Measurements from ENCODE around the gene PGM1. TPM values are rescaled to one million over a fixed set of nuclear protein-coding genes. Genes with fewer than 3 reads are reported as not detected.

PGM1 gene
- total and polyA plus RNA-seq, 10 of the 15 experiments (the other 5 are each of a cell fraction or from before 2014, with no cell fraction given) = 22.5 to 72.6 (median 50.8) TPM

- no peaks in the 10 kb centered on the region for H3K9me3 ChIP-seq (replicated peaks; ENCODE audit: control insufficient read depth, insufficient read depth, low read length)
- no peak overlapping the region for H2AFZ ChIP-seq (ENCODE audit: control insufficient read depth, low read depth, low read length)
- SMC1A ChIA-PET (ENCODE audit: uncharacterized antibody, unreplicated experiment) = interaction anchor here (0.6 to 1.3 kb wide), 3 partner anchors 14 to 249 kb away, joined by 3 to 4 read pairs (median 3); no protein-coding TSS in a partner anchor
- no TSS peak for BruUV-seq (replicated peaks)
- H3K4me1 ChIP-seq (ENCODE audit: control insufficient read depth, insufficient read depth, low read length) = no peaks in the 10 kb centered on the region
- CTCF ChIA-PET = no interaction called here
- H3K4me2 ChIP-seq (ENCODE audit: control insufficient read depth, insufficient read depth) = no peak overlapping the region
- RAD21 ChIA-PET (ENCODE audit: unreplicated experiment) = interaction anchor here (0.6 kb wide), 1 partner anchor 56 kb away, joined by 3 read pairs; no protein-coding TSS in a partner anchor
- TF ChIP-seq JUNB (IDR thresholded peaks at IDR 0.05) = no peak
- TF ChIP-seq HDGF (IDR thresholded peaks at IDR 0.05) = no peak
- TF ChIP-seq SMAD5 (IDR thresholded peaks at IDR 0.05; ENCODE audit: low read depth) = no peak
- TF ChIP-seq MEF2B (IDR thresholded peaks at IDR 0.05; ENCODE audit: partially characterized antibody, poor library complexity, severe bottlenecking) = no peak
- TF ChIP-seq EP300 (IDR thresholded peaks at IDR 0.05; ENCODE audit: borderline replicate concordance in 1 of 2, control insufficient read depth in 1 of 2, low read depth in 2 of 2, low read length in 2 of 2) = no peak
- no peak for TF ChIP-seq ZZZ3 (IDR thresholded peaks at IDR 0.05; ENCODE audit: control insufficient read depth, insufficient read length, low read depth)
- no peak for TF ChIP-seq IRF4 (IDR thresholded peaks at IDR 0.05; ENCODE audit: low read depth, low read length)
- no peak for TF ChIP-seq SUZ12 (IDR thresholded peaks at IDR 0.05; ENCODE audit: unreplicated experiment)
- TF ChIP-seq CREM (IDR thresholded peaks at IDR 0.05; ENCODE audit: low read depth) = no peak
- no peak for TF ChIP-seq ZNF384 (IDR thresholded peaks at IDR 0.05; ENCODE audit: borderline replicate concordance, low read depth, low read length)
- no peak for TF ChIP-seq RUNX3 (IDR thresholded peaks at IDR 0.05; ENCODE audit: low read length)
- TF ChIP-seq TARDBP (IDR thresholded peaks at IDR 0.05; ENCODE audit: borderline replicate concordance) = no peak
- no peak for TF ChIP-seq RAD51 (IDR thresholded peaks at IDR 0.05)
- no peak for TF ChIP-seq RFX5 (IDR thresholded peaks at IDR 0.05; ENCODE audit: low read depth, low read length)
- TF ChIP-seq POLR2A (IDR thresholded peaks at IDR 0.05; ENCODE audit: low read depth, low read length) = no peak
- TF ChIP-seq RELB (IDR thresholded peaks at IDR 0.05; ENCODE audit: low read depth) = no peak
- TF ChIP-seq SMC3 (IDR thresholded peaks at IDR 0.05; ENCODE audit: borderline replicate concordance, low read length) = no peak
- TF ChIP-seq KDM1A (IDR thresholded peaks at IDR 0.05; ENCODE audit: borderline replicate concordance) = no peak
- no peak for TF ChIP-seq EZH2 (IDR thresholded peaks at IDR 0.05; ENCODE audit: borderline replicate concordance, control insufficient read depth, low read depth, low read length)
- no peak for TF ChIP-seq POLR2AphosphoS2 (IDR thresholded peaks at IDR 0.05; ENCODE audit: low read depth, low read length)
- 100% methylated on average over 1 of the region's 1 CpG for WGBS (ENCODE audit: insufficient coverage, insufficient replicate concordance, low lambda C conversion rate, missing lambda C conversion rate)
- no peak for FAIRE-seq
- intact Hi-C loops (cut with micrococcal nuclease; ENCODE audit: unreplicated experiment) = no loop called here
- POLR2A ChIA-PET = no interaction called here
- no peaks in the 10 kb centered on the region for H4K20me1 ChIP-seq (ENCODE audit: control insufficient read depth, insufficient read depth)
- in situ Hi-C loops (cut with MboI) = no loop called here
- no peak for DNase-seq (ENCODE audit: low read depth, low spot score)
- no peaks in the 10 kb centered on the region for H3K79me2 ChIP-seq (ENCODE audit: control insufficient read depth, insufficient read depth, low read length)
- H3K9ac ChIP-seq (ENCODE audit: control insufficient read depth, insufficient read depth, low read length) = no peak overlapping the region
- no peaks in the 10 kb centered on the region for H3K27me3 ChIP-seq (replicated peaks in 1 of 2; ENCODE audit: control insufficient read depth in 2 of 2, insufficient read depth in 2 of 2, low read length in 1 of 2)
- no peaks in the 10 kb centered on the region for H3K36me3 ChIP-seq (ENCODE audit: control insufficient read depth in 2 of 2, insufficient read depth in 2 of 2, low read length in 1 of 2)
- H3K4me3 ChIP-seq = no peak overlapping the region
- no peak for ATAC-seq
- no peak overlapping the region for H3K27ac ChIP-seq (ENCODE audit: control insufficient read depth, insufficient read depth)
Observed at GRCh38 chr1:63686696-63687095, 93.5 kb downstream of the PGM1 start.

Measured in GM12878 (cell line).